Ammon's horn (tissue), 1 donor: Measurements from ENCODE around the gene AFAP1L1.
"Not testable (repeated sequence)": the region's sequence is repeated elsewhere in the genome, so short reads cannot be mapped to it uniquely, and the experiment has no call there.

Experiments used
- DNase-seq: peaks from one replicate; pipeline ENCODE4 v3.0.0-alpha.2; 2016; ENCODE audit warnings: low spot score

AFAP1L1 gene

GRCh38 chr5:149261246-149261645, 10.4 kb upstream of the AFAP1L1 start:
- no peak for DNase-seq

GRCh38 chr5:149262315-149262714, 9.3 kb upstream of the AFAP1L1 start:
- no peak for DNase-seq

- DNase-seq: no peak
Observed at GRCh38 chr5:149264439-149265067, 7.1 kb upstream of the AFAP1L1 start.

DNA sequence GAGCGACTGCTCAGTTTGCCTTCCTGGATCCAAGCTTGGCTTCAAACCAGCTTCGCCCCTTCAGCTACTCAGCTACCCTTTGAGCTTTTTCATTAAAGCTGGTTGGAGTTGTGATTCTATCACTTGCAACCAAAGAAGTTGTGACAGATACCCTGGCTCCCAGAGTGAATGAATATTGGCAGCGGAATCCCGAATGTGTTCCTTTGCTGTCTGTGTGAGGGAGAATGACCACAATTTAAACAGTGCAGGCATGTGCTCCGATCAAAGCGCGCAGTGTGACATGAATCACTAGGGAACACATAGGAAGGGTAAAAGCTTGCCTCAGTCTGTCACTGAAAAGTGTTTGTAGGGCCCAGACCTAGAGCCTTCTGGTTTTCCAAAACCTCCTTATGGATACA, 6.6 kb upstream of the AFAP1L1 start:
- DNase-seq: no peak

DNA sequence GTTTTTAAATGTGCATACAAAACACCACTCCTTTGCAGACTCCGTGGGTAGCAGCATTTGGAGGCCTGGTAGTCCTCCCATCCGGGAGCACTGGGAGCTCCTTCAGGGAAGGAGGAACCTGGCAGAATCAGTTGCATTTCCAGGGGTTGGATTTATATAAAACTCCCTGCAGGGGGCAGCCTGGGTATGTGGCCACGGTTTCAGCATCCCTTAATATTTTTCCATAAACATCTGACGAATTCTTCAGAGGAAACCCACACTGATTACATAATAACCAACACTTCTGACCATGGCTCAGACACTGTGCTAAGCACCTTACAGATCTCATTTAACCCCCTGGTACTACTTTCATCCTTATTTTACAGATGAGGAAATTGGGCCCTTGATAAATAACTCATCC, 6.1 kb upstream of the AFAP1L1 start:
- DNase-seq: peak; percentile 24

DNA sequence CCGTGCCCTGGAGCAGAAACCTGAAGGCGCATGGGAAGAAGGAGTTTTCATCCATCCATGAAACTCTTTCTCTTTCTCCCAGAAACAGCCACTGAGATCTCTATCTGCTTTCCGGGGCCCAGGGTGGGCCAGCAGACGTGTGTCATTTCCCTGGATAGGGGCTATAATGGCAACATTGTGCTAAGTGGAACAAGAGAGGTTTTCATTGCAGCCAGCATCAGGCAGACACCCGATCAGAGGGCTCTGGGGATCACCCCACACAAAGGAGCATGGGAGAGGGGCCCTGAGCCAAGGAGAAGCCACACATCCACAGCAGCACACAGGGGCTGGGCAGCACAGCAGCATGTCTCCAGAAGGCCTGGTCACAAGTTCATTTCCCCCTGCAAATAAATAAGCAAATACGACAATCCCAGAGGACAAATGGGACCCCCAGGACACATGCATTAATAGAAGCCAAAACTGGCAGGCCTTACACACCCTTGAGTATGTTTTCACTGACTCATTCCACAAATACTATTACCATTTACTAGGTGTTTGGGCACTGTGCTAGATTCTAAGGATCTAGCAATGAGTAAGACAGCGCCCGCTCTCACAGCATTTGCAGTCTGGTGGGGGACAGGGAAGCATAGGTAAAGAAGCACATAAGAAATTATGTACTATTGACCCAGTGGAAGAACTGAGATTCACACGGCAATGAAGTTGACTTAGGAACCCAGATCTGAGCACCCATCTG, 4.3 kb upstream of the AFAP1L1 start:
- DNase-seq: peak; percentile 92

DNA sequence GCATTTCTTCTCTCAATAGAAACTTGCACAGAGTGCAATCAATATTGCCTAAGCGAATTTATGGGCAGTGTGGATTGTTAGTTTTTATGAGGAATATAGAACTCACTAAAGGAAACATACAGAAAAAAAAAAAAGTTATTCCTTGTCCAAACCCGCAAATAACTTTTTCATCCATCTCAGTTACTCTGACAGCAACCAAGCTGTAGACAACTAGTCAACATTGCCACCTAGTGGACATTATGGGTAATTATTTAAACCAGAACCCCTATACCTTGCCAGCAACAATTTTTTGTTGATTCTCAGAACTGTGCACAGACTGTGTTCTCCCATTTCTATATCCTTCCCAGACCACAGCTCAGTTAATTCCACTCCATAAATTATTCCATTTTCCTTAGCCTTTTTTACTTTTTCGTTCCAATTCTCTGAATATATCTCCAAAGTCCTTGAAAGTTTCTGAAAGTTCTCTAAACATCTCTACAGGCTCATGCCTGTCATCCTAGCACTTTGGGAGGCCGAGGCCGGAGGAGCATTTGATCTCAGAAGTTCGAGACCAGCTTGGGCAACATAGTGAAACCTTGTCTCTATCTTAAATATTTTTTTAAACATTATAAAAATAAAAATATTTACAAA, 2.6 kb upstream of the AFAP1L1 start:
- peak; percentile 68 for DNase-seq

- no peak for DNase-seq
Observed at GRCh38 chr5:149271195-149271715, 404 bp upstream of the AFAP1L1 start.

GRCh38 chr5:149272781-149273180, 1.1 kb downstream of the AFAP1L1 start:
- DNase-seq: not testable (repeated sequence)

- DNase-seq: no peak
Observed at GRCh38 chr5:149273237-149273636, 1.6 kb downstream of the AFAP1L1 start.

- no peak for DNase-seq
Observed at GRCh38 chr5:149273950-149274349, 2.3 kb downstream of the AFAP1L1 start.

DNA sequence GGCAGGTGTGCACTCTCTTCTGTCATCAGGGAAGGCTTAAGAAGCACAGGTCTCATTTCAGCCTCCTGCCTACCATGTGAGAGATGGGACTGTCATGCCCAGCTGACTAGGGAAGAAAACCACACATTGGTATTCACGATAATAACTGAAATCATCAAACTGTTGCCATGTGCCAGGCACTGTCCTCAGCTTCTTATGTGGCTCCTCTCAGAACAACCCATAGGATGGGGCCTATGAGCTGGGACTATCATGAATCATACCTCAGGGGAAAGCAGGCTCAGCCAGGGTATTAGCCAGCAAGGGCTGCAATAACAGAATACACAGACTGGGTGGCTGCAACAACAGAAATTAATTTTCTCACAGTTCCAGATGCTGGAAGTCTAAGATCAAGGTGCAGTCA, 3.3 kb downstream of the AFAP1L1 start:
- no peak for DNase-seq

DNA sequence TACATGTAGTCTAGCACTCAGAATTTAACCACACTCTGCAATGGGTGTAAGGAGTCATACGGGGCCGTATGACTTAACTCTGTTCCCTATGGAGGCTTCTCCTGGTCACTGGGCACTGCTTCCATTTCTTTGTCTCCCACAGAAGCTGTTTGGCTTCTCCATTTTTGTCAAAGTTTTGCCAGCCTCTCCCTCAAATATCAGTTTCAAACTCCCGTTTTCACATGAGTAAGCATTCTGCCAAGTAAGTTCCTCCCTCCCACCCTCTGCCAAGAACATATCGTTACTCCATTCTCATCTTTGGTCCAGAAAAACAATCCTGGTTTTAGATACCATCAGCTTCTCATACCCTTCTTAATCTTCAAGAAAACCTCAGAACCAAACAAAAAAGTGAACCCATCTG, 6.1 kb downstream of the AFAP1L1 start:
- DNase-seq: no peak

GRCh38 chr5:149278451-149279210, 7.0 kb downstream of the AFAP1L1 start:
- no peak for DNase-seq

GRCh38 chr5:149279661-149280060, 8.0 kb downstream of the AFAP1L1 start:
- DNase-seq: no peak

DNA sequence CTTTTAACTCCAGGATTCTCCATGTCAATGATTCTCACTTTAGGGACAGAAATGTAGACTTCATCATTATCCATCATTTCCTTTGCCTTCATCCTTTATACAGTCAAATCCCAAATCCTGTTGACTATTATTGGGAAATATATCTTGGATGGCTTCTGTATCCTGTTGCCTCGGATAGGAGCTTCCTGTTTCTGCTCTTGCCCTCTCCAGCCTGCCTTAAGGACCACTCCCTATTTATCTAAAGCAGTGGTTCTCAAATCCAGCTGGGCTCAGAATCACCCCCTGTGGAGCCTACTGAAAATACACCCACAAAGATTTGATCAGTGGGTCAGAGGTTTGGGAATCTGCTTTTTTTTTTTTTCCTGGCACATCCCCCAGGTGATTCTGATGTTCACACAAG, 8.5 kb downstream of the AFAP1L1 start:
- no peak for DNase-seq

DNA sequence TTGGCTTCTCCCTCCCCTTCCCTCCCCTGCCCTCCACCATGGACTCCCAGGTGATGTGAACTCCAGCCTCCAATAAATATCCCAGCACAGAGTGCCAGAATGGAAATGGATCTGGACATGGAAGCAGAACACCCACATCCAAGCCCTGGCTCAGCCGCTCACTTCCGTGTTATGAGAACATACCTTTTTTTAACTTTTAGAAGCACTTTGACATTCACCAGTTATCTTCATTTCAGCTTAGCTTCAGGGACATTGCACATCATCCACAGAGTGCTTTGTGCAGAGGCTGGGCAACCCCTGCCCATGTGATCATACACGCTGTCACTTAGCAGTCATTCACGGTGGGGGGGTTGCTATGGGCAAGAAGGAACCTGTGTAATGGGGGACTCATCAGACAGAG, 9.1 kb downstream of the AFAP1L1 start:
- no peak for DNase-seq

- no peak for DNase-seq
Observed at GRCh38 chr5:149282027-149282965, 10.6 kb downstream of the AFAP1L1 start.

GRCh38 chr5:149282966-149283332, 11.3 kb downstream of the AFAP1L1 start:
- DNase-seq: no peak

- DNase-seq: no peak
Observed at GRCh38 chr5:149283626-149284480, 12.2 kb downstream of the AFAP1L1 start.
